SIG-M5 treated with dmso at 0.1 percent for 504 hours (cell line): ENCODE results near the gene SHF.

ENCODE experiments used
- DNase-seq: peaks from one replicate; lab custom pipeline; 2025; ENCODE audit not compliant: unreplicated experiment; lab: John Stamatoyannopoulos, UW

The SHF gene

GRCh38 chr15:45169608-45170480, 17.9 kb downstream of the SHF start:
- no peak for DNase-seq

GRCh38 chr15:45168751-45169551, 18.8 kb downstream of the SHF start:
- DNase-seq: no peak

GRCh38 chr15:45168286-45168685, 19.5 kb downstream of the SHF start:
- no peak for DNase-seq

GRCh38 chr15:45167631-45168205, 20.0 kb downstream of the SHF start:
- no peak for DNase-seq

- DNase-seq: peak; percentile 86
Observed at GRCh38 chr15:45166834-45167630, 20.7 kb downstream of the SHF start.

- DNase-seq: no peak
Observed at GRCh38 chr15:45165536-45165935, 22.2 kb downstream of the SHF start.

- no peak for DNase-seq
Observed at GRCh38 chr15:45164914-45165313, 22.9 kb downstream of the SHF start.

- DNase-seq: no peak
Observed at GRCh38 chr15:45163508-45163856, 24.3 kb downstream of the SHF start.

- DNase-seq: peak; percentile 63
Observed at GRCh38 chr15:45162771-45163507, 24.8 kb downstream of the SHF start.

- DNase-seq: no peak
Observed at GRCh38 chr15:45161666-45162065, 26.1 kb downstream of the SHF start.

- no peak for DNase-seq
Observed at GRCh38 chr15:45157974-45158373, 29.8 kb downstream of the SHF start.

GRCh38 chr15:45156744-45157455, 30.9 kb downstream of the SHF start:
- no peak for DNase-seq

GRCh38 chr15:45155739-45156138, 32.0 kb downstream of the SHF start:
- DNase-seq: no peak

- no peak for DNase-seq
Observed at GRCh38 chr15:45151998-45152828, 35.6 kb downstream of the SHF start.

GRCh38 chr15:45150997-45151396, 36.8 kb downstream of the SHF start:
- no peak for DNase-seq

- no peak for DNase-seq
Observed at GRCh38 chr15:45150481-45150880, 37.3 kb downstream of the SHF start.

GRCh38 chr15:45149060-45149459, 38.7 kb downstream of the SHF start:
- DNase-seq: no peak

GRCh38 chr15:45148076-45149059, 39.4 kb downstream of the SHF start:
- no peak for DNase-seq
